Measurements from ENCODE around the gene CACNG8. TPM values are rescaled to one million over a fixed set of nuclear protein-coding genes. Genes with fewer than 3 reads are reported as not detected.

The CACNG8 gene
- total RNA-seq, 1 experiment from 2014 or later: 12.5 TPM

DNA sequence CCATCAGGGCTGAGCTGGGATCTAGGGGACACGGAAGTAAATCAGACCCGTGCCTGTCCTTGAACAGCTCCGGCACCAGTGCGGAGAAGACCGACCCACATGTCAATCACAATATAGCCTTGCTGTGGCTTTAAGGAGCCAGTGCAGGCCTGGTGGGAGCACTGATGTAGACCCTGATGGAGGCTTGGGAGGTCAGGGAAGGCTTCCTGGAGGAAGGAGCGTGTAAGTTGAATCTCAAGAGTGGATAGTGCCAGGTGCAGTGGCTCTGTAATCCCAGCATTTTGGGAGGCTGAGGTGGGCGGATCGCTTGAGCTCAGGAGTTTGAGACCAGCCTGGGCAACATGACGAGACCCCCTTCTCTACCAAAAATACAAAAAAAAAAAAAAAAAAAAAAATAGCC is 10.8 kb upstream of the CACNG8 start:
- H3K4me1 Mint-ChIP-seq: peaks cover 38% of the 10 kb centered on the region
- no peak for TF ChIP-seq RELA (CRISPR knock-in tag; IDR thresholded peaks at IDR 0.05; ENCODE audit: borderline replicate concordance)
- TF ChIP-seq ETV6 (CRISPR knock-in tag; IDR thresholded peaks at IDR 0.05): no peak
- TF ChIP-seq ZSCAN18 (CRISPR knock-in tag; IDR thresholded peaks at IDR 0.05): no peak
- no peak for TF ChIP-seq IRF2 (CRISPR knock-in tag; IDR thresholded peaks at IDR 0.05; ENCODE audit: borderline replicate concordance, low read depth)
- TF ChIP-seq MXD4 (CRISPR knock-in tag; IDR thresholded peaks at IDR 0.05; ENCODE audit: borderline replicate concordance): no peak
- TF ChIP-seq ZBTB21 (CRISPR knock-in tag; IDR thresholded peaks at IDR 0.05; ENCODE audit: borderline replicate concordance): no peak
- no peak for TF ChIP-seq NFYB (CRISPR knock-in tag; conservative IDR thresholded peaks at IDR 0.05; ENCODE audit: low read depth)
- TF ChIP-seq GTF2I (CRISPR knock-in tag; conservative IDR thresholded peaks at IDR 0.05): no peak
- TF ChIP-seq ZNF121 (CRISPR knock-in tag; IDR thresholded peaks at IDR 0.05): no peak
- TF ChIP-seq HMGA2 (CRISPR knock-in tag; IDR thresholded peaks at IDR 0.05): no peak
- TF ChIP-seq, protein P1, sequence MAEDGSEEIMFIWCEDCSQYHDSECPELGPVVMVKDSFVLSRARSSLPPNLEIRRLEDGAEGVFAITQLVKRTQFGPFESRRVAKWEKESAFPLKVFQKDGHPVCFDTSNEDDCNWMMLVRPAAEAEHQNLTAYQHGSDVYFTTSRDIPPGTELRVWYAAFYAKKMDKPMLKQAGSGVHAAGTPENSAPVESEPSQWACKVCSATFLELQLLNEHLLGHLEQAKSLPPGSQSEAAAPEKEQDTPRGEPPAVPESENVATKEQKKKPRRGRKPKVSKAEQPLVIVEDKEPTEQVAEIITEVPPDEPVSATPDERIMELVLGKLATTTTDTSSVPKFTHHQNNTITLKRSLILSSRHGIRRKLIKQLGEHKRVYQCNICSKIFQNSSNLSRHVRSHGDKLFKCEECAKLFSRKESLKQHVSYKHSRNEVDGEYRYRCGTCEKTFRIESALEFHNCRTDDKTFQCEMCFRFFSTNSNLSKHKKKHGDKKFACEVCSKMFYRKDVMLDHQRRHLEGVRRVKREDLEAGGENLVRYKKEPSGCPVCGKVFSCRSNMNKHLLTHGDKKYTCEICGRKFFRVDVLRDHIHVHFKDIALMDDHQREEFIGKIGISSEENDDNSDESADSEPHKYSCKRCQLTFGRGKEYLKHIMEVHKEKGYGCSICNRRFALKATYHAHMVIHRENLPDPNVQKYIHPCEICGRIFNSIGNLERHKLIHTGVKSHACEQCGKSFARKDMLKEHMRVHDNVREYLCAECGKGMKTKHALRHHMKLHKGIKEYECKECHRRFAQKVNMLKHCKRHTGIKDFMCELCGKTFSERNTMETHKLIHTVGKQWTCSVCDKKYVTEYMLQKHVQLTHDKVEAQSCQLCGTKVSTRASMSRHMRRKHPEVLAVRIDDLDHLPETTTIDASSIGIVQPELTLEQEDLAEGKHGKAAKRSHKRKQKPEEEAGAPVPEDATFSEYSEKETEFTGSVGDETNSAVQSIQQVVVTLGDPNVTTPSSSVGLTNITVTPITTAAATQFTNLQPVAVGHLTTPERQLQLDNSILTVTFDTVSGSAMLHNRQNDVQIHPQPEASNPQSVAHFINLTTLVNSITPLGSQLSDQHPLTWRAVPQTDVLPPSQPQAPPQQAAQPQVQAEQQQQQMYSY (CRISPR knock-in tag; IDR thresholded peaks at IDR 0.05): no peak
- TF ChIP-seq ZBTB43 (CRISPR knock-in tag; IDR thresholded peaks at IDR 0.05): no peak
- H3K4me3 Mint-ChIP-seq: no peak overlapping the region
- DNase-seq (ENCODE audit: low spot score): no peak
- ATAC-seq: no peak
- H3K9me3 Mint-ChIP-seq: no peaks in the 10 kb centered on the region
- no peaks in the 10 kb centered on the region for H3K27me3 Mint-ChIP-seq (ENCODE audit: low read depth)
- no peak overlapping the region; the same call in 1 of the 2 replicates for H3K27ac Mint-ChIP-seq
- ChIA-PET CTCF (interaction anchor here (1.3 to 3.2 kb wide), 7 partner anchors 10 to 159 kb away, joined by 3 to 24 read pairs (median 9); no protein-coding TSS in a partner anchor), POLR2A (interaction anchor here (0.6 to 2.1 kb wide), 5 partner anchors 10 to 339 kb away, joined by 3 to 10 read pairs (median 6); partner anchors contain the start of gene MYADM)
- H3K36me3 Mint-ChIP-seq: no peaks in the 10 kb centered on the region

- TF ChIP-seq, protein P2, sequence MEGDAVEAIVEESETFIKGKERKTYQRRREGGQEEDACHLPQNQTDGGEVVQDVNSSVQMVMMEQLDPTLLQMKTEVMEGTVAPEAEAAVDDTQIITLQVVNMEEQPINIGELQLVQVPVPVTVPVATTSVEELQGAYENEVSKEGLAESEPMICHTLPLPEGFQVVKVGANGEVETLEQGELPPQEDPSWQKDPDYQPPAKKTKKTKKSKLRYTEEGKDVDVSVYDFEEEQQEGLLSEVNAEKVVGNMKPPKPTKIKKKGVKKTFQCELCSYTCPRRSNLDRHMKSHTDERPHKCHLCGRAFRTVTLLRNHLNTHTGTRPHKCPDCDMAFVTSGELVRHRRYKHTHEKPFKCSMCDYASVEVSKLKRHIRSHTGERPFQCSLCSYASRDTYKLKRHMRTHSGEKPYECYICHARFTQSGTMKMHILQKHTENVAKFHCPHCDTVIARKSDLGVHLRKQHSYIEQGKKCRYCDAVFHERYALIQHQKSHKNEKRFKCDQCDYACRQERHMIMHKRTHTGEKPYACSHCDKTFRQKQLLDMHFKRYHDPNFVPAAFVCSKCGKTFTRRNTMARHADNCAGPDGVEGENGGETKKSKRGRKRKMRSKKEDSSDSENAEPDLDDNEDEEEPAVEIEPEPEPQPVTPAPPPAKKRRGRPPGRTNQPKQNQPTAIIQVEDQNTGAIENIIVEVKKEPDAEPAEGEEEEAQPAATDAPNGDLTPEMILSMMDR (IDR thresholded peaks at IDR 0.05): no peak
- H3K36me3 Mint-ChIP-seq: no peaks in the 10 kb centered on the region
- no peak overlapping the region for H3K27ac Mint-ChIP-seq
- H3K9me3 Mint-ChIP-seq: no peaks in the 10 kb centered on the region
- CTCF ChIA-PET: interaction anchor here (1.4 to 2.4 kb wide), 3 partner anchors 11 to 77 kb away, joined by 5 to 10 read pairs (median 5); no protein-coding TSS in a partner anchor
- ATAC-seq (no peak), DNase-seq (ENCODE audit: low spot score) (no peak)
- H3K27me3 Mint-ChIP-seq (ENCODE audit: low read depth): no peaks in the 10 kb centered on the region
- H3K4me3 Mint-ChIP-seq: no peak overlapping the region
- peaks cover 38% of the 10 kb centered on the region for H3K4me1 Mint-ChIP-seq
- POLR2A ChIA-PET: no interaction called here
These were observed 9.4 kb upstream of the CACNG8 start for GRCh38 chr19:53953383-53953782.

All from WTC11 (cell line).